Karpas-422 (cell line): Measurements from ENCODE around the gene ATP8B1. TPM values are rescaled to one million over a fixed set of nuclear protein-coding genes. Genes with fewer than 3 reads are reported as not detected.
"Not testable (repeated sequence)": the region's sequence is repeated elsewhere in the genome, so short reads cannot be mapped to it uniquely, and the experiment has no call there.

Experiments
- DNase-seq: peaks from one replicate; pipeline ENCODE4 v3.0.0-alpha.2; 2015
- H2AFZ ChIP-seq: fragments of 200-600 bp; sonication (generic); 2 replicates; pipeline ENCODE4 v1.6.1; 2014; ENCODE audit warnings: antibody characterized with exemption, low read length, mixed read lengths
- H3K27ac ChIP-seq: fragments of 200-600 bp; sonication (generic); 2 replicates; pipeline ENCODE4 v1.5.1; 2014; ENCODE audit warnings: mild to moderate bottlenecking, low read length, moderate library complexity
- H3K27me3 ChIP-seq: fragments of 200-600 bp; sonication (generic); 2 replicates; pipeline ENCODE4 v1.6.1; 2014; ENCODE audit warnings: low read length, mixed read lengths
- H3K36me3 ChIP-seq: fragments of 200-600 bp; sonication (generic); 2 replicates; pipeline ENCODE4 v1.6.1; 2014; ENCODE audit warnings: low read length, mixed read lengths; ENCODE audit not compliant: insufficient read depth
- H3K4me1 ChIP-seq: fragments of 200-600 bp; sonication (generic); 2 replicates; pipeline ENCODE4 v1.6.1; 2014; ENCODE audit warnings: mild to moderate bottlenecking, low read length, mixed read lengths
- H3K4me2 ChIP-seq: fragments of 200-600 bp; sonication (generic); 2 replicates; pipeline ENCODE4 v1.6.1; 2014; ENCODE audit warnings: low read length, low read depth, mild to moderate bottlenecking; ENCODE audit not compliant: poor library complexity, severe bottlenecking
- H3K4me3 ChIP-seq: fragments of 200-600 bp; sonication (generic); 2 replicates; pipeline ENCODE4 v1.5.1; 2014; ENCODE audit warnings: mild to moderate bottlenecking, antibody characterized with exemption, low read length, mixed read lengths
- H3K79me2 ChIP-seq: fragments of 200-600 bp; sonication (generic); 2 replicates; pipeline ENCODE4 v1.6.1; 2014; ENCODE audit warnings: mild to moderate bottlenecking, low read length, mixed read lengths
- H3K9ac ChIP-seq: fragments of 200-600 bp; sonication (generic); 2 replicates; pipeline ENCODE4 v1.6.0; 2014; ENCODE audit warnings: low read length
- H3K9me2 ChIP-seq: fragments of 200-600 bp; sonication (generic), shearing (Covaris generic); replicated peaks from 2 replicates; pipeline ENCODE4 v1.6.0; 2014; ENCODE audit warnings: mild to moderate bottlenecking, low read length, moderate library complexity; ENCODE audit not compliant: insufficient read depth
- H3K9me3 ChIP-seq: fragments of 300-700, 200-600 bp; sonication (generic); 2 replicates; pipeline ENCODE4 v1.6.1; 2014; ENCODE audit warnings: low read length, mixed read lengths
- H4K20me1 ChIP-seq: fragments of 200-600 bp; sonication (generic); 2 replicates; pipeline ENCODE4 v1.6.1; 2014; ENCODE audit warnings: mild to moderate bottlenecking, antibody characterized with exemption, low read length, low read depth; ENCODE audit not compliant: insufficient read depth
- total RNA-seq: library from RNA; depleted of rRNA; stranded (reverse); fragments of >200 nt; shearing (Covaris generic); gene quantifications from 2 replicates; pipeline ENCODE4 v1.2.3, GENCODE V29; 2014; ENCODE audit warnings: low replicate concordance

ATP8B1 gene
- total RNA-seq, 1 experiment from 2014 or later = not detected

- H3K27me3 ChIP-seq = no peaks in the 10 kb centered on the region
- no peaks in the 10 kb centered on the region for H3K4me1 ChIP-seq
- no peak overlapping the region for H3K27ac ChIP-seq
- no peak overlapping the region for H3K4me3 ChIP-seq
- no peaks in the 10 kb centered on the region for H3K36me3 ChIP-seq
- H3K9ac ChIP-seq = no peak overlapping the region
- no peaks in the 10 kb centered on the region for H3K9me2 ChIP-seq
- H3K9me3 ChIP-seq = no peaks in the 10 kb centered on the region
- no peaks in the 10 kb centered on the region for H4K20me1 ChIP-seq
- H2AFZ ChIP-seq = no peak overlapping the region
- DNase-seq = no peak
- H3K4me2 ChIP-seq = no peak overlapping the region
- H3K79me2 ChIP-seq = no peaks in the 10 kb centered on the region
These were observed 73.0 kb downstream of the ATP8B1 start for GRCh38 chr18:57730146-57730545.

- H2AFZ ChIP-seq = no peak overlapping the region
- no peak overlapping the region for H3K9ac ChIP-seq
- no peaks in the 10 kb centered on the region for H3K27me3 ChIP-seq
- no peak overlapping the region for H3K27ac ChIP-seq
- H3K4me3 ChIP-seq = no peak overlapping the region
- H3K36me3 ChIP-seq = no peaks in the 10 kb centered on the region
- H3K9me2 ChIP-seq = no peaks in the 10 kb centered on the region
- H3K79me2 ChIP-seq = no peaks in the 10 kb centered on the region
- H3K9me3 ChIP-seq = no peaks in the 10 kb centered on the region
- H3K4me1 ChIP-seq = no peaks in the 10 kb centered on the region
- no peak overlapping the region for H3K4me2 ChIP-seq
- DNase-seq = no peak
- H4K20me1 ChIP-seq = no peaks in the 10 kb centered on the region
These were observed 74.1 kb downstream of the ATP8B1 start for GRCh38 chr18:57728941-57729511.

- no peak for DNase-seq
- no peaks in the 10 kb centered on the region for H3K79me2 ChIP-seq
- no peak overlapping the region for H3K27ac ChIP-seq
- no peaks in the 10 kb centered on the region for H3K9me3 ChIP-seq
- H3K9ac ChIP-seq = no peak overlapping the region
- H2AFZ ChIP-seq = no peak overlapping the region
- H3K9me2 ChIP-seq = no peaks in the 10 kb centered on the region
- no peaks in the 10 kb centered on the region for H3K36me3 ChIP-seq
- H4K20me1 ChIP-seq = no peaks in the 10 kb centered on the region
- no peak overlapping the region for H3K4me2 ChIP-seq
- H3K27me3 ChIP-seq = no peaks in the 10 kb centered on the region
- H3K4me3 ChIP-seq = no peak overlapping the region
- H3K4me1 ChIP-seq = no peaks in the 10 kb centered on the region
These were observed 74.9 kb downstream of the ATP8B1 start for GRCh38 chr18:57727952-57728807.

- H3K36me3 ChIP-seq, H3K4me3 ChIP-seq, H3K9me2 ChIP-seq, H3K27me3 ChIP-seq, H2AFZ ChIP-seq, H4K20me1 ChIP-seq, H3K4me1 ChIP-seq, H3K4me2 ChIP-seq, H3K79me2 ChIP-seq, DNase-seq, H3K9ac ChIP-seq, H3K9me3 ChIP-seq, H3K27ac ChIP-seq: not testable (repeated sequence)
These were observed 83.7 kb downstream of the ATP8B1 start for GRCh38 chr18:57719211-57719935.

- H2AFZ ChIP-seq = no peak overlapping the region
- DNase-seq = no peak
- no peaks in the 10 kb centered on the region for H3K4me1 ChIP-seq
- H3K79me2 ChIP-seq = no peaks in the 10 kb centered on the region
- no peaks in the 10 kb centered on the region for H3K27me3 ChIP-seq
- no peaks in the 10 kb centered on the region; the same call in 1 of the 2 replicates for H4K20me1 ChIP-seq
- H3K9me2 ChIP-seq = no peaks in the 10 kb centered on the region
- H3K9ac ChIP-seq = no peak overlapping the region
- H3K27ac ChIP-seq = no peak overlapping the region
- H3K36me3 ChIP-seq = no peaks in the 10 kb centered on the region
- no peak overlapping the region for H3K4me2 ChIP-seq
- no peak overlapping the region for H3K4me3 ChIP-seq
- peaks cover 4% of the 10 kb centered on the region for H3K9me3 ChIP-seq
These were observed 86.6 kb downstream of the ATP8B1 start for GRCh38 chr18:57716549-57716948.

- peaks cover 4% of the 10 kb centered on the region for H3K9me3 ChIP-seq
- no peak for DNase-seq
- no peak overlapping the region for H3K4me3 ChIP-seq
- no peak overlapping the region for H3K9ac ChIP-seq
- H4K20me1 ChIP-seq = no peaks in the 10 kb centered on the region; the same call in 1 of the 2 replicates
- H3K79me2 ChIP-seq = no peaks in the 10 kb centered on the region
- no peak overlapping the region for H3K27ac ChIP-seq
- no peaks in the 10 kb centered on the region for H3K9me2 ChIP-seq
- no peak overlapping the region for H3K4me2 ChIP-seq
- no peaks in the 10 kb centered on the region for H3K36me3 ChIP-seq
- H2AFZ ChIP-seq = no peak overlapping the region
- H3K27me3 ChIP-seq = no peaks in the 10 kb centered on the region
- no peaks in the 10 kb centered on the region for H3K4me1 ChIP-seq
These were observed 87.4 kb downstream of the ATP8B1 start for GRCh38 chr18:57715671-57716070.

GRCh38 chr18:57715073-57715472 is 88.0 kb downstream of the ATP8B1 start:
- no peak overlapping the region for H3K9ac ChIP-seq
- H3K9me2 ChIP-seq = no peaks in the 10 kb centered on the region
- H3K4me1 ChIP-seq = no peaks in the 10 kb centered on the region
- no peak overlapping the region for H3K4me3 ChIP-seq
- H3K36me3 ChIP-seq = no peaks in the 10 kb centered on the region
- H4K20me1 ChIP-seq = no peaks in the 10 kb centered on the region; the same call in 1 of the 2 replicates
- H2AFZ ChIP-seq = no peak overlapping the region
- H3K79me2 ChIP-seq = no peaks in the 10 kb centered on the region
- H3K9me3 ChIP-seq = peaks cover 4% of the 10 kb centered on the region
- H3K4me2 ChIP-seq = no peak overlapping the region
- no peak overlapping the region for H3K27ac ChIP-seq
- H3K27me3 ChIP-seq = no peaks in the 10 kb centered on the region
- no peak for DNase-seq

GRCh38 chr18:57710226-57710625 is 92.9 kb downstream of the ATP8B1 start:
- Histone ChIP-seq H3K79me2 (no peaks in the 10 kb centered on the region), H2AFZ (no peak overlapping the region), H3K27ac (no peak overlapping the region), H3K9ac (no peak overlapping the region), H3K27me3 (no peaks in the 10 kb centered on the region), H3K4me2 (no peak overlapping the region), H3K36me3 (no peaks in the 10 kb centered on the region), H3K4me3 (no peak overlapping the region), H3K4me1 (no peaks in the 10 kb centered on the region), H3K9me2 (no peaks in the 10 kb centered on the region), H3K9me3 (no peaks in the 10 kb centered on the region), H4K20me1 (peaks cover 13% of the 10 kb centered on the region; the same call in 1 of the 2 replicates)
- DNase-seq = no peak
